Measurements from ENCODE around the gene RAB3IL1.
"Not testable (repeated sequence)": the region's sequence is repeated elsewhere in the genome, so short reads cannot be mapped to it uniquely, and the experiment has no call there.

RAB3IL1 gene

GRCh38 chr11:61957021-61957770 is 39.8 kb upstream of the RAB3IL1 start:
- Histone ChIP-seq H3K4me1 (ENCODE audit: insufficient read depth, low read length) (no peaks in the 10 kb centered on the region; the same call in 1 of the 2 replicates), H3K9me3 (ENCODE audit: control insufficient read depth, insufficient read depth, low read length) (no peaks in the 10 kb centered on the region), H3K9ac (ENCODE audit: low read depth, low read length) (no peak overlapping the region), H3K36me3 (ENCODE audit: insufficient read depth, low read length) (no peaks in the 10 kb centered on the region)

DNA sequence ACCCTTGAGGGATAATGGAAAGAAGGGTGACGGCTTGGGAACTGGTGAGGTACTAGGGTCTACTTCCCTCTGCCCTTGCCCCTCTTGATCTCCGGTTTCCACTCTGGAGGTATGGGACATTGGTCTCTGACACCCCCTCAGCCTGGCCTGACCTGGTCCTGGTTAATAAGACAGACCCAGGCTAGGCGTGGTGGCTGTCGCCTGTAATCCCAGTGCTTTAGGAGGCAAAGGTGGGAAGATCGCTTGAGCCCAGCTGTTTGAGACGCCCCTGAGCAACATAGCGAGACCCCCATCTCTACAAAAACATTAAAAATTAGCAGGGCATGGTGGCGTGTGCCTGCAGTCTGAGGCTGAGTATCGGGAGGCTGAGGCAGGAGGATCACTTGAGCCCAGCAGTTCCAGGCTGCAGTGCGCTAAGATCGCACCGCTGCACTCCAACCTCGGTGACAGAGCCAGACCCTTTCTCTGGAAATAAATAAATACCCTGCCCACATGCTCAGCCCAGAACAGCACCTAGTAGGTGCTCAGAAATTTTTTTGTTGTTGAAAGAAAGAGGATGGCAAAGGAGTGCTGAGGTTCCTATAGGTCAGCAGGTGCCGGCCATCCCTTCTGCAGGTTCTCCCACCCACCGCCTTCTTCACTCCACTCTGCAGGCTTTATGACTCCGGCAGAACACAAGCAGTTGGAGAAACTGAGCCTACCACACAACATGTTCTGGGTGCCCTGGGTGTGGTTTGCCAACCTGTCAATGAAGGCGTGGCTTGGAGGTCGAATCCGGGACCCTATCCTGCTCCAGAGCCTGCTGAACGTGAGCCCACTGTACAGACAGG is 39.0 kb upstream of the RAB3IL1 start:
- Histone ChIP-seq H3K36me3 (ENCODE audit: insufficient read depth, low read length) (no peaks in the 10 kb centered on the region), H3K9ac (ENCODE audit: low read depth, low read length) (peak overlapping the region; percentile 62; the same call in 1 of the 2 replicates), H3K9me3 (ENCODE audit: control insufficient read depth, insufficient read depth, low read length) (no peaks in the 10 kb centered on the region), H3K4me1 (ENCODE audit: insufficient read depth, low read length) (no peaks in the 10 kb centered on the region; the same call in 1 of the 2 replicates)

DNA sequence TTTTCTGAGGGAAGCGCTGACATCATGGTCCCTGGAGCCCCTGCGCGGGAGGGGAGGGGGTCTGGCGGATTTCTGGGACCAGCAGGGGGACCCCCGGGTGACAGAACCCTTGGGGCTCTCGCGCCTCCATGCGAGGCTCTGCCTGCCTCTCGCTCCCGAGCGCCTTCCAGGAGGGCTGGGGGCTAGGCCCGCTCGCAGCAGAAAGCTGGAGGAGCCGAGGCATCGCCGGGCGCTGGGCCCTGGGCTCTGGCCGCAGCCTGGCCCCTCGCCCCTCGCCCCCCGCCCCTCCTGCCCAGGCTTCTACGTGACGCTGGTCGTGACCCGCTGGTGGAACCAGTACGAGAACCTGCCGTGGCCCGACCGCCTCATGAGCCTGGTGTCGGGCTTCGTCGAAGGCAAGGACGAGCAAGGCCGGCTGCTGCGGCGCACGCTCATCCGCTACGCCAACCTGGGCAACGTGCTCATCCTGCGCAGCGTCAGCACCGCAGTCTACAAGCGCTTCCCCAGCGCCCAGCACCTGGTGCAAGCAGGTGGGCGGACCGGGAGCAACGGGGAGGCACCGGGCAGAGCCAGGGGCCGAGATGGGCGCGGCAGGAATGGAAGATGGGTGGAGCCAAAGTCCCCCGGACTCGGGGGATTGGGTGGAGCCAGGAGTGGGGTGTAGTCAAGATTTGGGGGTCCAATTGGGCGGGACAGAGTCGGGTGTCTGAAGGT is 38.2 kb upstream of the RAB3IL1 start:
- no peaks in the 10 kb centered on the region for H3K36me3 ChIP-seq (ENCODE audit: insufficient read depth, low read length)
- H3K4me1 ChIP-seq (ENCODE audit: insufficient read depth, low read length): no peaks in the 10 kb centered on the region; the same call in none of the 2 replicates
- no peaks in the 10 kb centered on the region for H3K9me3 ChIP-seq (ENCODE audit: control insufficient read depth, insufficient read depth, low read length)
- peak overlapping the region; percentile 62 for H3K9ac ChIP-seq (ENCODE audit: low read depth, low read length)

DNA sequence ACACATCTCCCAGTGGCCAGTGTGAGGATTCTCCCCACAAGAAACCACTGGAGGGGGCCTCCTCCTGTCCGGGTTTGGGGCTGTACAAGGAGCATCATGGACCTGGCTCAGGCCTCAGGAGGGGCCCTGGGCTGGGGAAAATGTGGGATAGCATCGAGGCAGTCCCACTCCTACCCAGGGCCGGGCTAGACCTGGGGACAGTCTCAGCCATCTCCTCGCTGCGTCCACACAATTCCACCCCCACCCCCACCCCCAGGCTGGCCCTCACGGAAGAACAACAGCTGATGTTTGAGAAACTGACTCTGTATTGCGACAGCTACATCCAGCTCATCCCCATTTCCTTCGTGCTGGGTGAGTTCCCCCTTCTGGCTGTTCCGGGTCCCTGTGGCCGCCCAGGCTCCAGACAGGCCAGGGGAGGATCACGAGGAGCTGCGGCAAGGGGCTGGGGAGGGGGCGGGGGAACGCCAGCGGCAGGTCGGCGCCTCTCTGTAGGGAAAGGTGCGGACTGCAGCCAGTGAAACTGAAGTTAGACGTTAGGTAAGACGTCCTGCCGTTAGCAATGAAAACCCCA is 37.6 kb upstream of the RAB3IL1 start:
- H3K9me3 ChIP-seq (ENCODE audit: control insufficient read depth, insufficient read depth, low read length): no peaks in the 10 kb centered on the region
- peak overlapping the region; percentile 62 for H3K9ac ChIP-seq (ENCODE audit: low read depth, low read length)
- peaks cover 2% of the 10 kb centered on the region for H3K4me1 ChIP-seq (ENCODE audit: insufficient read depth, low read length)
- no peaks in the 10 kb centered on the region for H3K36me3 ChIP-seq (ENCODE audit: insufficient read depth, low read length)

- H3K9me3 ChIP-seq (ENCODE audit: control insufficient read depth, insufficient read depth, low read length): no peaks in the 10 kb centered on the region
- H3K36me3 ChIP-seq (ENCODE audit: insufficient read depth, low read length): no peaks in the 10 kb centered on the region
- peak overlapping the region; percentile 62; the same call in 1 of the 2 replicates for H3K9ac ChIP-seq (ENCODE audit: low read depth, low read length)
- peaks cover 5% of the 10 kb centered on the region for H3K4me1 ChIP-seq (ENCODE audit: insufficient read depth, low read length)
These were observed 36.9 kb upstream of the RAB3IL1 start for GRCh38 chr11:61954106-61954850.

GRCh38 chr11:61953632-61954031 is 36.3 kb upstream of the RAB3IL1 start:
- H3K36me3 ChIP-seq (ENCODE audit: insufficient read depth, low read length); H3K9ac ChIP-seq (ENCODE audit: low read depth, low read length); H3K9me3 ChIP-seq (ENCODE audit: control insufficient read depth, insufficient read depth, low read length); H3K4me1 ChIP-seq (ENCODE audit: insufficient read depth, low read length): not testable (repeated sequence)

DNA sequence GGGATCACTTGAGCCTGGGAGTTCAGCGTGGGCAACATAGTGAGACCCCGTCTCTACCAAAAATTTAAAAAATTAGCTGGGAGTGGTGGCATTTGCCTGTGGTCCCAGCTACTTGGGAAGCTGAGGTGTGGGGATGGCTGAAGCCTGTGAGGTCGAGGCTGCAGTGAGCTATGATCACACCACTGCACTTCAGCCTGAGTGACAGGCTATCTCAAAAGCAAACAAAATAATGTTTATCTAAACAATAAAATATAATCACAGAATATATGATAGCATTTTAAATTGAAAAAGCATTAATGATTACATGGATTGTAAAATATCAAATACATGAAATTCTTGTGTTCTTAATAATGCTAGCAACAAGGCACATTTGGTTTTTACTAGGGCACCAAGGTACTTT is 35.5 kb upstream of the RAB3IL1 start:
- Histone ChIP-seq H3K9ac (ENCODE audit: low read depth, low read length) (no peak overlapping the region), H3K9me3 (ENCODE audit: control insufficient read depth, insufficient read depth, low read length) (no peaks in the 10 kb centered on the region), H3K4me1 (ENCODE audit: insufficient read depth, low read length) (peaks cover 8% of the 10 kb centered on the region), H3K36me3 (ENCODE audit: insufficient read depth, low read length) (no peaks in the 10 kb centered on the region)

DNA sequence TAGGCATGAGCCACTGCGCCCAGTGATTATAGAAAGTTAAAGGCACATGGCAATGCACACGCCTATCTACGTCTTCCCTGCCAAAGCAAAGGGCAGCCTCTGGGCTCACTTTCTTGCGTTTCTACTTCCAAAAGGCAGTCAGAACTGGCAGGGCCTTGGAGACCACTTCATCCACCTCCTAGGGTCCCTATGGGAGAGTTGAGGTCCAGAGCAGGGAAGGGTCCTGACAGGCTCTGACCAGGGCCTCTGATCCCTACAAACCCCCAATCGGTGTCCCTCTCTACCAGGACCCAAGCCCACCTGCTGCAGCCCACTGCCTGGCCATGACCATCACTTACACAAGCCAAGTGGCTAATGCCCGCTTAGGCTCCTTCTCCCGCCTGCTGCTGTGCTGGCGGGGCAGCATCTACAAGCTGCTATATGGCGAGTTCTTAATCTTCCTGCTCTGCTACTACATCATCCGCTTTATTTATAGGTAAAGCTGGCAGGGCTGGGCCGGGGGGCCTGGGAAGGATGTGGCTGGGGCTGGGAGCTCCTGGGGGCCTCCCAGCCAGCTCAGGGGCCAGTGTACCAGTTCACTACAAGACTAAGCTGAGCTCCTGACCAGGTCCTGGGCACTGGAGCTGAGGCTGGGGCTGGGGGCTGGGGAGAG is 34.2 kb upstream of the RAB3IL1 start:
- no peaks in the 10 kb centered on the region for H3K9me3 ChIP-seq (ENCODE audit: control insufficient read depth, insufficient read depth, low read length)
- no peak overlapping the region for H3K9ac ChIP-seq (ENCODE audit: low read depth, low read length)
- H3K4me1 ChIP-seq (ENCODE audit: insufficient read depth, low read length): peaks cover 8% of the 10 kb centered on the region
- no peaks in the 10 kb centered on the region for H3K36me3 ChIP-seq (ENCODE audit: insufficient read depth, low read length)

GRCh38 chr11:61950035-61950547 is 32.7 kb upstream of the RAB3IL1 start, which contains the start of gene BEST1:
Gene BEST1 (plus strand): TSS chr11:61950351. CDS start chr11:61951807, 1,456 bp downstream.
- Histone ChIP-seq H3K9me3 (ENCODE audit: control insufficient read depth, insufficient read depth, low read length) (no peaks in the 10 kb centered on the region), H3K4me1 (ENCODE audit: insufficient read depth, low read length) (peaks cover 8% of the 10 kb centered on the region), H3K9ac (ENCODE audit: low read depth, low read length) (peak within 1 kb of the TSS; percentile 11; the same call in 1 of the 2 replicates), H3K36me3 (ENCODE audit: insufficient read depth, low read length) (no peaks in the 10 kb centered on the region)

- peaks cover 8% of the 10 kb centered on the region for H3K4me1 ChIP-seq (ENCODE audit: insufficient read depth, low read length)
- H3K9ac ChIP-seq (ENCODE audit: low read depth, low read length): peak overlapping the region; percentile 11; the same call in 1 of the 2 replicates
- no peaks in the 10 kb centered on the region for H3K9me3 ChIP-seq (ENCODE audit: control insufficient read depth, insufficient read depth, low read length)
- H3K36me3 ChIP-seq (ENCODE audit: insufficient read depth, low read length): no peaks in the 10 kb centered on the region
These were observed 32.0 kb upstream of the RAB3IL1 start for GRCh38 chr11:61949169-61950034.

DNA sequence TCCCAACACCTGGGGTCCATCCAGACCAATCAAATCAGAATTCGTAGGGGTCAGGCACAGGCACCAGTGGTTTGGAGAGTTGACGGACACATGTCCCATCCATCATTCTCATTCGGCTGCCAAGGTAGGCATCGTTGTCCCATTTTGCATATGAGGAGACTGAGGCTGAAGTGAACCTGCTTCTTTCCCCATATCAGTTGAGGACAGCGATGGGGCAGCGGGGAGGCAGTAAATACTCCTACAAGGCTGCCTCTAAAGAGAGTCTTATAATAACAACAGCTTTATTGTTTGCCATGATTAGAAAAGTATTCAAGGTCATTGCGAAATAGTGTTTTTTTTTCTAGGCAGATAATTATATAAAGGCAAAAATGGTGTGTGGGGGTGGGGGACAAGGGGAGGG is 31.1 kb upstream of the RAB3IL1 start:
- H3K9ac ChIP-seq (ENCODE audit: low read depth, low read length): no peak overlapping the region; the same call in 1 of the 2 replicates
- no peaks in the 10 kb centered on the region for H3K9me3 ChIP-seq (ENCODE audit: control insufficient read depth, insufficient read depth, low read length)
- peaks cover 8% of the 10 kb centered on the region for H3K4me1 ChIP-seq (ENCODE audit: insufficient read depth, low read length)
- H3K36me3 ChIP-seq (ENCODE audit: insufficient read depth, low read length): no peaks in the 10 kb centered on the region

DNA sequence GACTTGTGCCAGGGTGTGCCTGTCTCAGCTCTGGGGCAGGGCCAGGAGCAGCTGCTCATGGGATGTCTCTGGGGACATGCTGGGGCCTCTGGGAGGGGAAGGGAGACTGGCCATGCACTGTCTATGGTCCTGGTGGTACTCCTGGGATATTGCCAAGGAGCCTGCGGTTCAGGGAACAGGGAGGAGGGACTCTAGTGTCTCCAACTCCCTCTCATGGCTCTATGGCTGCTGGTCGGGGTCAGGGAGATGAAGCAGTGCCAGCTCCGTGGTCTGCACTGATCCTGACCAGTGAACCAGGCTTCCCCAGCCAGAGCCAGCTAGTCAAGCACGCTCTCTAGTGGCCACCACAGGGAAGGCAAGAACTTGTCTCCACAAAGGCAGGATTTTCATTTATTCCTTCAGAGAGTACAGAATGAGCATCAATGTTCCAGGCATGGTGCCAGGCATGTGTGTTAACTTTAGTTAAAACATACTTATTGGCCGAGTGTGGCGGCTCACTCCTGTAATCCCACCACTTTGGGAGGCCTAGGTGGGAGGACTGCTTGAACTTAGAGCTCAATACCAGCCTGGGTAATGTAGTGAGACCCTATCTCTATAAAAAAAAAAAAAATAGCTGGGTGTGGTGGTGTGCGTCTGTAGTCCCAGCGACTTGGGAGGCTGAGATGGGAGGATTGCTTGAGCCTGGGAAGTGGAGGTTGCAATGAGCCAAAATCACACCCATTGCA is 30.3 kb upstream of the RAB3IL1 start:
- Histone ChIP-seq H3K36me3 (ENCODE audit: insufficient read depth, low read length) (no peaks in the 10 kb centered on the region), H3K4me1 (ENCODE audit: insufficient read depth, low read length) (peaks cover 8% of the 10 kb centered on the region), H3K9me3 (ENCODE audit: control insufficient read depth, insufficient read depth, low read length) (no peaks in the 10 kb centered on the region), H3K9ac (ENCODE audit: low read depth, low read length) (no peak overlapping the region)

Measured in ES-I3 (cell line).